ENCODE results near the gene EPHB1. TPM values are rescaled to one million over a fixed set of nuclear protein-coding genes. Genes with fewer than 3 reads are reported as not detected.

EPHB1 gene
- total RNA-seq, 1 donor from 2014 or later, result 3.8 TPM

DNA sequence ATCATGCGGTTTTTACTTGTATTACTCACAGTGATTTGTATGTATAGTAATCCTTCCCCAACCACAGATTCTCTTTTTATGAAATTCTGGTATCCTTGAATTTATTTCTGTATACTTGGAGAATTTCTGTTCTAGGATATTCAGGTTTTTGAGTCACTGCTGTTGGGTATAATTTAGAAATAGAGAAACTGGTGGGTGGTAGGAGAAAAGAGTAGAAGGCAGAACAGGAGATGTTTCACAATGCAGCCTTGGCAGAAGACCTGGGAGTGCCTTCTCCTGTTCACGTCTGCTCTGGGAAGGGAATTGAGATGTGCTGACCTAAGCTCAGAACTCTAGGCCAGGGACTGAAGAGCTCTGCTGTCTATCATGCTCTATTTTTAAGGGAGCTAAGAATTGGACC lies 193.6 kb downstream of the EPHB1 start:
- DNase-seq (no peak), ATAC-seq (ENCODE audit: low read depth) (no peak)
- ChIA-PET CTCF (no interaction called here), POLR2A (no interaction called here)
- Mint-ChIP-seq H3K4me3 (no peak overlapping the region), H3K36me3 (ENCODE audit: low read depth) (no peaks in the 10 kb centered on the region), H3K27me3 (no peaks in the 10 kb centered on the region), H3K27ac (no peak overlapping the region), H3K4me1 (no peaks in the 10 kb centered on the region), H3K9me3 (no peaks in the 10 kb centered on the region)
- intact Hi-C loops (cut with micrococcal nuclease), result no loop called here
- TF ChIP-seq, protein P1, sequence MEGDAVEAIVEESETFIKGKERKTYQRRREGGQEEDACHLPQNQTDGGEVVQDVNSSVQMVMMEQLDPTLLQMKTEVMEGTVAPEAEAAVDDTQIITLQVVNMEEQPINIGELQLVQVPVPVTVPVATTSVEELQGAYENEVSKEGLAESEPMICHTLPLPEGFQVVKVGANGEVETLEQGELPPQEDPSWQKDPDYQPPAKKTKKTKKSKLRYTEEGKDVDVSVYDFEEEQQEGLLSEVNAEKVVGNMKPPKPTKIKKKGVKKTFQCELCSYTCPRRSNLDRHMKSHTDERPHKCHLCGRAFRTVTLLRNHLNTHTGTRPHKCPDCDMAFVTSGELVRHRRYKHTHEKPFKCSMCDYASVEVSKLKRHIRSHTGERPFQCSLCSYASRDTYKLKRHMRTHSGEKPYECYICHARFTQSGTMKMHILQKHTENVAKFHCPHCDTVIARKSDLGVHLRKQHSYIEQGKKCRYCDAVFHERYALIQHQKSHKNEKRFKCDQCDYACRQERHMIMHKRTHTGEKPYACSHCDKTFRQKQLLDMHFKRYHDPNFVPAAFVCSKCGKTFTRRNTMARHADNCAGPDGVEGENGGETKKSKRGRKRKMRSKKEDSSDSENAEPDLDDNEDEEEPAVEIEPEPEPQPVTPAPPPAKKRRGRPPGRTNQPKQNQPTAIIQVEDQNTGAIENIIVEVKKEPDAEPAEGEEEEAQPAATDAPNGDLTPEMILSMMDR (IDR thresholded peaks at IDR 0.05), result no peak

GRCh38 chr3:134991003-134991402 lies 195.9 kb downstream of the EPHB1 start:
- Mint-ChIP-seq H3K36me3 (ENCODE audit: low read depth) (no peaks in the 10 kb centered on the region), H3K4me1 (no peaks in the 10 kb centered on the region), H3K27ac (no peak overlapping the region), H3K9me3 (no peaks in the 10 kb centered on the region), H3K4me3 (no peak overlapping the region), H3K27me3 (no peaks in the 10 kb centered on the region)
- TF ChIP-seq, protein P1 (IDR thresholded peaks at IDR 0.05), result no peak
- no peak for ATAC-seq (ENCODE audit: low read depth)
- DNase-seq, result no peak
- ChIA-PET POLR2A (no interaction called here), CTCF (no interaction called here)
- intact Hi-C loops (cut with micrococcal nuclease), result no loop called here

- TF ChIP-seq, protein P1 (IDR thresholded peaks at IDR 0.05), result no peak
- Mint-ChIP-seq H3K27ac (no peak overlapping the region), H3K4me1 (no peaks in the 10 kb centered on the region), H3K36me3 (ENCODE audit: low read depth) (no peaks in the 10 kb centered on the region), H3K9me3 (no peaks in the 10 kb centered on the region), H3K4me3 (no peak overlapping the region), H3K27me3 (no peaks in the 10 kb centered on the region)
- ChIA-PET CTCF (no interaction called here), POLR2A (no interaction called here)
- no peak for DNase-seq
- intact Hi-C loops (cut with micrococcal nuclease), result no loop called here
- no peak for ATAC-seq (ENCODE audit: low read depth)
Observed at GRCh38 chr3:134991472-134992010, 196.5 kb downstream of the EPHB1 start.

- POLR2A ChIA-PET, result no interaction called here
- intact Hi-C loops (cut with micrococcal nuclease), result no loop called here
- TF ChIP-seq, protein P1 (IDR thresholded peaks at IDR 0.05), result no peak
- DNase-seq (no peak), ATAC-seq (ENCODE audit: low read depth) (no peak)
- H3K27ac Mint-ChIP-seq, result no peak overlapping the region
- no peaks in the 10 kb centered on the region for H3K36me3 Mint-ChIP-seq (ENCODE audit: low read depth)
- CTCF ChIA-PET, result no interaction called here
- no peaks in the 10 kb centered on the region for H3K9me3 Mint-ChIP-seq
- H3K4me3 Mint-ChIP-seq, result no peak overlapping the region
- no peaks in the 10 kb centered on the region for H3K4me1 Mint-ChIP-seq
- no peaks in the 10 kb centered on the region for H3K27me3 Mint-ChIP-seq
Observed at GRCh38 chr3:134992180-134992579, 197.1 kb downstream of the EPHB1 start.

DNA sequence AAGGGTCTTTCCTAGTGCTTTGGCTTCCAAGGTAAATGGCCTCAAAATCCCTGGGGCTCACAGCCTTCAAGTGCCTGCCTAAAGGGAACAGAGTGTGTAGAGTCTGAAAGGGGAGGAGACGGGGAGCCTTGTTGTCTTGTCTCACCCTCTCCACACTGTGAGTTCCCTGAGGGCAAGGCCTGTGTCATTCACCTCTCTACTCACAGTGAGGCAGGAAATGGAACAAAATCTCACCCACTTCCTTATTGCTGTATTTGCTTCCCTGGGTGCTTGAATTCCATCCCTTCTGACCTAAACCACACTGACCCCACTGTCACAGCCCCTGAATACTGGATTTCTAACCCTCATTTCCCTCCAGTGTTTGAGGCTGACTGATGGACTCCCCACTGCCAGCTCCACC lies 197.5 kb downstream of the EPHB1 start:
- no peak overlapping the region for H3K4me3 Mint-ChIP-seq
- ChIA-PET POLR2A (no interaction called here), CTCF (no interaction called here)
- H3K27ac Mint-ChIP-seq, result no peak overlapping the region
- TF ChIP-seq, protein P1 (IDR thresholded peaks at IDR 0.05), result no peak
- DNase-seq, result no peak
- H3K36me3 Mint-ChIP-seq (ENCODE audit: low read depth), result no peaks in the 10 kb centered on the region
- intact Hi-C loops (cut with micrococcal nuclease), result no loop called here
- ATAC-seq (ENCODE audit: low read depth), result no peak
- no peaks in the 10 kb centered on the region for H3K9me3 Mint-ChIP-seq
- no peaks in the 10 kb centered on the region for H3K4me1 Mint-ChIP-seq
- H3K27me3 Mint-ChIP-seq, result no peaks in the 10 kb centered on the region
